Panc1 (cell line): ENCODE measurements around the gene CD58. TPM values are rescaled to one million over a fixed set of nuclear protein-coding genes. Genes with fewer than 3 reads are reported as not detected.

Experiments used
- ATAC-seq: fragments of 200-7000 bp; cut with Tn5 transposase; 2 replicates; pipeline ENCODE4 v1.9.1; 2020; ENCODE audit warnings: mild to moderate bottlenecking, moderate library complexity
- BruUV-seq: library from RNA; stranded (reverse); fragments of 400-500 nt; replicated peaks from 2 replicates; lab custom pipeline; 2021; lab: Mats Ljungman, UMichigan
- CTCF ChIA-PET: fragments of 300-600 bp; sonication (Branson Sonifier 250); formaldehyde crosslinking; loops from one replicate; lab custom pipeline; 2022; ENCODE audit warnings: antibody characterized with exemption; lab: Charles Lee
- POLR2A ChIA-PET: fragments of 300-600 bp; sonication (Branson Sonifier 250); formaldehyde crosslinking; loops from one replicate; lab custom pipeline; 2022; ENCODE audit warnings: antibody characterized with exemption; lab: Charles Lee
- DNase-seq: peaks from one replicate; pipeline ENCODE4 v3.0.0-alpha.2; 2010; ENCODE audit warnings: low read depth, low spot score
- H3K27ac ChIP-seq: 2 replicates; pipeline ENCODE4 v1.5.1; 2011; ENCODE audit warnings: mild to moderate bottlenecking, low read length, inconsistent platforms
- H3K27me3 ChIP-seq: fragments of 200-500 bp; sonication (Bioruptor generic); 2 replicates; pipeline ENCODE4 v1.6.0; 2014; ENCODE audit warnings: low read length, inconsistent platforms; ENCODE audit not compliant: control insufficient read depth, insufficient read depth
- H3K36me3 ChIP-seq: fragments of 200-500 bp; sonication (Bioruptor generic); 2 replicates; pipeline ENCODE4 v1.5.1; 2014; ENCODE audit warnings: inconsistent platforms, mild to moderate bottlenecking, low read length, moderate library complexity; ENCODE audit not compliant: control insufficient read depth, insufficient read depth
- H3K4me1 ChIP-seq: 2 replicates; pipeline ENCODE4 v1.5.1; 2011; ENCODE audit warnings: inconsistent platforms, mild to moderate bottlenecking, low read length, moderate library complexity; ENCODE audit not compliant: control insufficient read depth, insufficient read depth
- H3K4me3 ChIP-seq, 2 experiments: 2 replicates each; pipeline ENCODE4 v1.5.1; 2011 to 2012; ENCODE audit warnings: low read depth in 2 of 2, low read length in 2 of 2, mild to moderate bottlenecking in 2 of 2, inconsistent platforms in 1 of 2, moderate library complexity in 1 of 2
- H3K9me3 ChIP-seq: fragments of 200-500 bp; sonication (Bioruptor generic); 2 replicates; pipeline ENCODE4 v1.5.1; 2014; ENCODE audit warnings: low read depth, mild to moderate bottlenecking, inconsistent platforms, low read length, moderate library complexity; ENCODE audit not compliant: control insufficient read depth, insufficient read depth
- POLR2AphosphoS5 ChIP-seq: IDR thresholded peaks from 2 replicates; pipeline ENCODE4 v1.6.1; 2012; ENCODE audit warnings: mild to moderate bottlenecking, low read depth, low read length, moderate library complexity
- SIN3A ChIP-seq: IDR thresholded peaks from 2 replicates; pipeline ENCODE4 v1.6.1; 2012; ENCODE audit warnings: low read depth, mild to moderate bottlenecking, low read length, moderate library complexity, borderline replicate concordance; ENCODE audit not compliant: insufficient read depth
- TCF7L2 ChIP-seq: IDR thresholded peaks from 2 replicates; pipeline ENCODE4 v1.6.1; 2011; ENCODE audit warnings: mild to moderate bottlenecking, low read depth, low read length, inconsistent platforms
- in situ Hi-C: cut with HindIII; loops from 2 replicates; pipeline ENCODE4 v1.10.0; 2016; ENCODE audit warnings: low sequenced_read_pairs, low pct_unique_long_range_greater_than_20kb
- intact Hi-C: fragments of 100-400 bp; cut with micrococcal nuclease; formaldehyde crosslinking; loops from one replicate; pipeline ENCODE4 v1.10.0; 2022; ENCODE audit not compliant: unreplicated experiment
- total RNA-seq: library from RNA; stranded (reverse); gene quantifications from one replicate; pipeline ENCODE4 v1.2.1, GENCODE V29; 2021; ENCODE audit not compliant: unreplicated experiment
- TF ChIP-seq, protein P1 (sequence below): fragments of 450-650 bp; IDR thresholded peaks from 2 replicates; pipeline ENCODE4 v1.5.1; 2017; ENCODE audit warnings: mild to moderate bottlenecking
- TF ChIP-seq, protein P2 (sequence below), 2 experiments: IDR thresholded peaks; 2 replicates each; pipeline ENCODE4 v1.6.1; 2011 to 2012; ENCODE audit warnings: low read depth in 2 of 2, control low read depth in 1 of 2, low read length in 1 of 2, mild to moderate bottlenecking in 1 of 2, moderate library complexity in 1 of 2; ENCODE audit not compliant: insufficient read depth in 1 of 2

The CD58 gene
- total RNA-seq, 1 experiment from 2014 or later, result 12.6 TPM

DNA sequence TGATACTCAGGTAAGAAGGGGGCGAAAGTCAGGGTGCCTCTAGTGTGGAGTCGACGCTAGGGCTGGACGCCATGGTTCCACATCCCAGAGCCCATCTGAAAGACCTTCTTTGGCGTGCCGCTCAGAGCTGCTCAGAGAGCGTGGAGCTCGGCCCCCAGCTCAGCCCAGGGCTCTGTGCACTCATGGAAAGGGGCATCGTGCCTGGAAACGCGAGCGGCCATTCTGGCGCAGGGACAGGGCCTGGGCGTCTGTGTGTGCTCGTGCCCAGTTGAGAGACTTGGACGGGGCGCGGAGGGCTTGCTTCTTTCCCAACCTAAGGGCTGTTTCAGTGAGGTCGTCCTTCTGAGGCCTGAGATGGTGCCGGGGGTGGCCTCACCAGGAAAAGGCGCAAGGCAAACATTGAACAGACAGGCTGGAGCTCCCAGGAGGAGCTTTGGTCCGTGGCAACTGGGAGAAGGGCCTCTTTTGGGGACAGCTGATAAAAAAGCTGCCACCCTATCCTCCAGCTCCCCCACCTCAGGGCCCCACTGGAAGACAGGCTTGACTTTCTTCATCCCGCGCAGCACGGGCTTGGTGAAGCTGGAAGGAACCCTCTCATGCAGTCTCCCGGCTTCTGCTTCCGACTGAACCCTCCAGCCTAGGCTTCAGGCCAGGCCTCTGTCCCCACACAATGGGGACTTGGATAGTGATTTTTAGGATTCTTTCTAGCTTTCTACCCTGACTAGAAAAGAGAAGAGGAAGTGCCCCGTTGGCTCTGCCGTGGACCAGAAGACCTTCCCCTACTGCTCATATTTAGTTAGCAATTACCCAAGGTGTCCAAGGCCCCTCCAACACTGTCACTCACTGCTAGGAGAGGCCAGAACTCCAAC is 77.1 kb downstream of the CD58 start:
- POLR2A ChIA-PET, result no interaction called here
- in situ Hi-C loops (no loop called here), intact Hi-C loops (no loop called here)

DNA sequence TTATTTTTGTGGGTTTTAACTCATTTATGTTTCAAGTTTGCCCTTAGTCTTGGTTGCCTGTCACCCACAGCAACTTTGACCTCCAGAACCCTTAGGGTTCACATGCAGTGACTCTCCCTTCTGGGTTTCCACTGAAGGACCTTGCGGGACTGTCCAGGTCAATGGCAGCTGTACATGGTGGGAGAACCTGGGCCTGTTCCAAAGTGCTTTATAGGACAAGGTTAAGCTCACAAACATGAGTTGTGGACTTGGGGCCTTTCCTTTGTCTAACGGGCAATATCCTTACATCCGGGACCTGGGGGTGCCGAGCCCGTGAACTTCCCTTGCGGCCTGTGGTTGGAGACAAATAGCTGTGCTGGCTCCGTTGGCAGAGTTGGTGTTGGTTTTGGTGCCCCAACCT is 77.8 kb downstream of the CD58 start:
- BruUV-seq, result no TSS peak
- intact Hi-C loops, result no loop called here
- CTCF ChIA-PET, result no interaction called here
- no peak for DNase-seq
- POLR2A ChIA-PET, result interaction anchor here (0.6 kb wide), 2 partner anchors 14 to 1076 kb away, joined by 5 to 6 read pairs; no protein-coding TSS in a partner anchor
- ATAC-seq, result no peak
- Histone ChIP-seq H3K36me3 (no peaks in the 10 kb centered on the region), H3K27me3 (no peaks in the 10 kb centered on the region), H3K4me3 (no peak overlapping the region), H3K4me1 (no peaks in the 10 kb centered on the region), H3K27ac (no peak overlapping the region), H3K9me3 (no peaks in the 10 kb centered on the region)
- TF ChIP-seq SIN3A, result no peak
- TF ChIP-seq, protein P1, sequence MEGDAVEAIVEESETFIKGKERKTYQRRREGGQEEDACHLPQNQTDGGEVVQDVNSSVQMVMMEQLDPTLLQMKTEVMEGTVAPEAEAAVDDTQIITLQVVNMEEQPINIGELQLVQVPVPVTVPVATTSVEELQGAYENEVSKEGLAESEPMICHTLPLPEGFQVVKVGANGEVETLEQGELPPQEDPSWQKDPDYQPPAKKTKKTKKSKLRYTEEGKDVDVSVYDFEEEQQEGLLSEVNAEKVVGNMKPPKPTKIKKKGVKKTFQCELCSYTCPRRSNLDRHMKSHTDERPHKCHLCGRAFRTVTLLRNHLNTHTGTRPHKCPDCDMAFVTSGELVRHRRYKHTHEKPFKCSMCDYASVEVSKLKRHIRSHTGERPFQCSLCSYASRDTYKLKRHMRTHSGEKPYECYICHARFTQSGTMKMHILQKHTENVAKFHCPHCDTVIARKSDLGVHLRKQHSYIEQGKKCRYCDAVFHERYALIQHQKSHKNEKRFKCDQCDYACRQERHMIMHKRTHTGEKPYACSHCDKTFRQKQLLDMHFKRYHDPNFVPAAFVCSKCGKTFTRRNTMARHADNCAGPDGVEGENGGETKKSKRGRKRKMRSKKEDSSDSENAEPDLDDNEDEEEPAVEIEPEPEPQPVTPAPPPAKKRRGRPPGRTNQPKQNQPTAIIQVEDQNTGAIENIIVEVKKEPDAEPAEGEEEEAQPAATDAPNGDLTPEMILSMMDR, result no peak
- TF ChIP-seq, protein P2, sequence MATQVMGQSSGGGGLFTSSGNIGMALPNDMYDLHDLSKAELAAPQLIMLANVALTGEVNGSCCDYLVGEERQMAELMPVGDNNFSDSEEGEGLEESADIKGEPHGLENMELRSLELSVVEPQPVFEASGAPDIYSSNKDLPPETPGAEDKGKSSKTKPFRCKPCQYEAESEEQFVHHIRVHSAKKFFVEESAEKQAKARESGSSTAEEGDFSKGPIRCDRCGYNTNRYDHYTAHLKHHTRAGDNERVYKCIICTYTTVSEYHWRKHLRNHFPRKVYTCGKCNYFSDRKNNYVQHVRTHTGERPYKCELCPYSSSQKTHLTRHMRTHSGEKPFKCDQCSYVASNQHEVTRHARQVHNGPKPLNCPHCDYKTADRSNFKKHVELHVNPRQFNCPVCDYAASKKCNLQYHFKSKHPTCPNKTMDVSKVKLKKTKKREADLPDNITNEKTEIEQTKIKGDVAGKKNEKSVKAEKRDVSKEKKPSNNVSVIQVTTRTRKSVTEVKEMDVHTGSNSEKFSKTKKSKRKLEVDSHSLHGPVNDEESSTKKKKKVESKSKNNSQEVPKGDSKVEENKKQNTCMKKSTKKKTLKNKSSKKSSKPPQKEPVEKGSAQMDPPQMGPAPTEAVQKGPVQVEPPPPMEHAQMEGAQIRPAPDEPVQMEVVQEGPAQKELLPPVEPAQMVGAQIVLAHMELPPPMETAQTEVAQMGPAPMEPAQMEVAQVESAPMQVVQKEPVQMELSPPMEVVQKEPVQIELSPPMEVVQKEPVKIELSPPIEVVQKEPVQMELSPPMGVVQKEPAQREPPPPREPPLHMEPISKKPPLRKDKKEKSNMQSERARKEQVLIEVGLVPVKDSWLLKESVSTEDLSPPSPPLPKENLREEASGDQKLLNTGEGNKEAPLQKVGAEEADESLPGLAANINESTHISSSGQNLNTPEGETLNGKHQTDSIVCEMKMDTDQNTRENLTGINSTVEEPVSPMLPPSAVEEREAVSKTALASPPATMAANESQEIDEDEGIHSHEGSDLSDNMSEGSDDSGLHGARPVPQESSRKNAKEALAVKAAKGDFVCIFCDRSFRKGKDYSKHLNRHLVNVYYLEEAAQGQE (IDR thresholded peaks at IDR 0.05; ENCODE audit: insufficient read depth in 1 of 2, low read depth in 2 of 2, low read length in 1 of 2), result no peak
- no peak for TF ChIP-seq POLR2AphosphoS5
- no peak for TF ChIP-seq TCF7L2
- in situ Hi-C loops, result no loop called here

More for the DNA sequence above, 77.1 kb downstream of the CD58 start:
- CTCF ChIA-PET, result no interaction called here
- no TSS peak for BruUV-seq
- Histone ChIP-seq H3K9me3 (no peaks in the 10 kb centered on the region), H3K36me3 (no peaks in the 10 kb centered on the region), H3K4me1 (no peaks in the 10 kb centered on the region), H3K4me3 (no peak overlapping the region), H3K27me3 (no peaks in the 10 kb centered on the region), H3K27ac (no peak overlapping the region)
- no peak for ATAC-seq
- TF ChIP-seq, protein P2 (IDR thresholded peaks at IDR 0.05; ENCODE audit: insufficient read depth in 1 of 2, low read depth in 2 of 2, low read length in 1 of 2), result no peak
- no peak for TF ChIP-seq TCF7L2
- TF ChIP-seq POLR2AphosphoS5, result no peak
- TF ChIP-seq SIN3A, result no peak
- TF ChIP-seq, protein P1, result no peak
- DNase-seq, result no peak
